Left lung (tissue), 10 donors: ENCODE results near the gene MGRN1. TPM values are rescaled to one million over a fixed set of nuclear protein-coding genes. Genes with fewer than 3 reads are reported as not detected.

Experiments used
- ATAC-seq: fragments of 200-7000 bp; cut with Tn5 transposase; one replicate; pipeline ENCODE4 v1.9.1; 2020; ENCODE audit warnings: moderate library complexity
- DNase-seq, 4 donors: peaks; one replicate each; pipeline ENCODE4 v3.0.0-alpha.2; 2013 to 2020
- H3K27ac ChIP-seq, 2 donors: fragments of 200-600 bp; sonication (generic) in 1 of 2; one replicate each; pipeline versions ENCODE4 v1.5.0 to v1.8.0; 2020 to 2021
- H3K27me3 ChIP-seq, 2 donors: fragments of 200-600 bp; sonication (generic) in 1 of 2; one replicate each; pipeline versions ENCODE4 v1.5.0 to v1.8.0; 2020 to 2021
- H3K36me3 ChIP-seq, 2 donors: fragments of 200-600 bp; sonication (generic) in 1 of 2; one replicate each; pipeline versions ENCODE4 v1.5.0 to v1.8.0; 2020 to 2021
- H3K4me1 ChIP-seq, 2 donors: fragments of 200-600 bp; one replicate each; pipeline ENCODE4 v1.8.0; 2021
- H3K4me3 ChIP-seq, 2 donors: fragments of 200-600 bp; sonication (generic) in 1 of 2; one replicate each; pipeline versions ENCODE4 v1.5.0 to v1.8.0; 2020 to 2021; ENCODE audit warnings: mild to moderate bottlenecking in 1 of 2
- H3K9me3 ChIP-seq, 2 donors: fragments of 200-600 bp; sonication (generic) in 1 of 2; one replicate each; pipeline versions ENCODE4 v1.5.0 to v1.8.0; 2020 to 2021
- CTCF ChIP-seq, 2 donors: fragments of 200-600 bp; sonication (generic) in 1 of 2; IDR thresholded peaks; one replicate each; pipeline versions ENCODE4 v1.5.0 to v1.8.0; 2021; ENCODE audit warnings: antibody characterized with exemption in 2 of 2
- intact Hi-C, 2 donors: fragments of 100-400 bp; cut with DNase I; formaldehyde crosslinking; loops; one replicate each; pipeline versions ENCODE4 v1.11.2 to v1.14.2; 2022
- polyA plus RNA-seq, 6 donors: library from polyadenylated mRNA; unstranded; fragments of 120-200 nt; gene quantifications; one replicate each; pipeline ENCODE4 v1.2.1, GENCODE V29; 2013; ENCODE audit not compliant: insufficient read length in 6 of 6
- total RNA-seq, 2 donors: library from RNA; stranded (reverse); fragmentation: NEBNext Ultra II Directional; extraction: Animal tissue kit (Norgen Biotek cat#: 25700); gene quantifications; one replicate each; pipeline ENCODE4 v1.2.1, GENCODE V29; 2021
- donor health status: DM: no; HTN: yes; CAD: no.
- donor health status: DM: no; HTN: no; CAD: no.

The MGRN1 gene
- total and polyA plus RNA-seq, 8 donors = 56.9 to 98.1 (median 69.4) TPM

DNA sequence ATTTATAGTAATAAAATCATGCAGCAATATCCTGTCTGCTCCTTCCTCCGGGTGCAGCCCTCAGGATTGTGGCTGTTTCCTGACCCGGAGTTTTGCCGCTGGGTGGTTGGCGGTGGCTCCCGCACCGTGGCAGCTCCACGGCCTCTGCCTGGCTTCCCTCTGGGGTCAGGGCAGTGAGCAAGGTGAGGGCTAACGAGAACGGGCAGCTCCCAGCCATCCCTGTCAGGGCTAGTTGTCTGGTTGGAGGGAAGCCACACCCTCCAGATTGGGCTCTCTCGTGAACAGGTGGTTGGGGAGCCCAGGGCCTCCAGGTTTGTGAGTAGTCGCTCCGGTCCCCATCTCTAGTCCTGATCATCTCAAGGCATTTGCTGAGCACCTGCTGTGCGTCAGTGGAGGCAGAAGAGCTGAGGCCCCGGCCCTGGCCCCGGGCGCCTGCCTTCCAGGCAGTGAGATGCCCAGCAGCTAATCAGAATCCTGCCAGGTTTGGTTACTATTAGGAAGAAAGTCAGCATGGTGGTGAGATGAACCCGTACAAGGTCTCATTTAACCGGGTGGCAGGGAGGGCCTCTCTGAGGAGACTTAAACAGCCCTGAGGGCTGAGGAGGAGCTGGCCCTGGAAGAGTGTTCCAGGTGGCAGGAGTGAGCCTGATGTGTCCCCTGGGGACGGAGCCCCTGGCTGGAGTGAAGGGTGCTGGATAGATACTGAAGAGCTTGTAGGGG lies 66.5 kb downstream of the MGRN1 start:
- ATAC-seq (no peak), DNase-seq (peak in 1 of 4 donors; percentile 72)
- TF ChIP-seq CTCF (IDR thresholded peaks at IDR 0.05) = no peak
- no peaks in the 10 kb centered on the region for H3K27me3 ChIP-seq
- H3K4me1 ChIP-seq = peaks cover 12 to 39% of the 10 kb centered on the region in 2 donors
- H3K4me3 ChIP-seq = no peak overlapping the region
- intact Hi-C loops = no loop called here
- peaks cover 0 to 56% of the 10 kb centered on the region in 2 donors for H3K36me3 ChIP-seq
- H3K9me3 ChIP-seq = no peaks in the 10 kb centered on the region
- H3K27ac ChIP-seq = no peak overlapping the region

DNA sequence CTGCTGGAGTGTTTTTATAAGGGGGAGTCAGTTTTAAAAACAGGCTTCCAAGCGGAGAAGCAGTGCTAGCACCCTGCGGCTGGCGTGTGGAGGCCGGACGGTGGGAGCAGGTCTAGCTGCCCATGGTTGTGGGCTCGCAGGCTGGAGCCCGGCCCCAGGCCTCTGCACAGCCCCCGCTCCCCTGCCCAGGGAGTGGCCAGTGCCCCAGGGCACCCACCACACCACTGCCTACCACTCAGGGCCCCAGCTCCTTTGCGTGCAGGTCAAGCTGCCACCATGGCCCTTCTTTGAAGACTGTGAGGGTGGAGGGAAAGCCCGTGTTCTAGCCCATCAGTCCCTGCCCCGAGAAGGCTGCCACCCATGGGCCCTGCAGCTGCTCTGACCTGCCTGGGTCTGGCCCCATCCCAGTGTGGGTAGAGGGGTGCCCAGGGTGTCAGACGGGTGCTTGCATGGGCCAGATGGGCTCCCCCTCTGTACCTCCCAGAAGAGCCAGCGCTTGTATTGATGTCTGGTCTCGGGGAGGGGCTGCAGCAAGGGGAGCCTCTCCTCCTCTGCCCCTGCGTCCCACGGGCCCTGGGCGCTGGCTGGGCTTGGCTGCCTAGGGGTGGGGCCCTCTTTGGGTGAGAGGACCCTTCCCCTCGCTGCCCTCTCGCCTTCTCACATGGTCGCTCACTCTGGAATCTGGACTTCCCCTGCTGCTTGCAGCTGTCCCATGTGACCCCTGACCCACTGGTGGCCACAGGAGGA lies 67.2 kb downstream of the MGRN1 start:
- peak in 1 of 4 donors; percentile 72 for DNase-seq
- Histone ChIP-seq H3K27ac (no peak overlapping the region), H3K9me3 (no peaks in the 10 kb centered on the region), H3K36me3 (peaks cover 0 to 56% of the 10 kb centered on the region in 2 donors), H3K4me3 (no peak overlapping the region), H3K27me3 (no peaks in the 10 kb centered on the region), H3K4me1 (peaks cover 12 to 39% of the 10 kb centered on the region in 2 donors)
- TF ChIP-seq CTCF (IDR thresholded peaks at IDR 0.05) = no peak
- ATAC-seq = no peak
- intact Hi-C loops = no loop called here

DNA sequence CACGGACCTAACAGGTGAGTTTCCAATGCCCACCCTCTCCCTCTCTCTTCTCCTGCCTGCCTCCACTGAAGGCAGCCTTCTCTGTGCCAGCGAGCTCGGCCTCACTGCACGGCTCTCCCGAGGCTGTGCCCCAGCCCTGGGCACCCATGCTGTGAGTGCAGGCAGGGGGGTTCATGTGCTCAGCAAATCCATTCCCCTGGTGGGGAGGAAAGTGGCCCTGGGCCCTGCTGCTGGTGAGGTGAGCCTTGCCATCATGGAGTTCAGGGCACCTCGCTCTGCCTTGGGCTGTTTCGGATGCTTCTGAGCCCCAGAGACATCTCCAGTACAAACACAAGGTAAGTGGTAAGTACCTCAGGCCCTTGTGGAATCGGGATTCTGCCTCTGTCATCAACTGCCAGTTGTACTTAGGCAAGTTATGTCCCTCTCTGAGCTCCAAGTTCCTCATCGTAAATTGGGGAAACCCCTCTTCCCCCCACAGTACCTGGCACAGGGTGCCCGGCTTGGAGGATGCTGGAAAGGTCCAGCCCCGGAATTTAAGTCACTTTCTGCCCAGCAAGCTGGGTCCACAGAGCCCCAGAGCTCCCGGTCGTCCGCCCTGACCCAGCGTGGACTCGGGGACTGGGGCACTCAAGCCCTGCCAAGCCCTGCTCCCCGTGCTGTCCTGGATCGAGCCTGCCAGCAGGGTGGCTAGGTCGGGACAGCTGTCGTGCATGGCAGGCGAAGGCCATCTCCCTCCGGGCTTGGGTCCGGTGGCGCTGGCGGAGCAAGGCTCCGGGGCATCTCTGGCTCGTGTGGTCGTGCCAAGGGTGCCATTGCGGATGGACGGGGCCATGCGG lies 68.1 kb downstream of the MGRN1 start:
- intact Hi-C loops = no loop called here
- peak overlapping the region; percentile 57 to 99 for H3K4me3 ChIP-seq
- peaks cover 12 to 39% of the 10 kb centered on the region in 2 donors for H3K4me1 ChIP-seq
- peak overlapping the region; percentile 55 to 86 for H3K27ac ChIP-seq
- ATAC-seq (peak; percentile 12), DNase-seq (peak in 1 of 4 donors; percentile 34)
- H3K27me3 ChIP-seq = no peaks in the 10 kb centered on the region
- H3K9me3 ChIP-seq = no peaks in the 10 kb centered on the region
- peaks cover 0 to 58% of the 10 kb centered on the region in 2 donors for H3K36me3 ChIP-seq
- no peak for TF ChIP-seq CTCF (IDR thresholded peaks at IDR 0.05)

DNA sequence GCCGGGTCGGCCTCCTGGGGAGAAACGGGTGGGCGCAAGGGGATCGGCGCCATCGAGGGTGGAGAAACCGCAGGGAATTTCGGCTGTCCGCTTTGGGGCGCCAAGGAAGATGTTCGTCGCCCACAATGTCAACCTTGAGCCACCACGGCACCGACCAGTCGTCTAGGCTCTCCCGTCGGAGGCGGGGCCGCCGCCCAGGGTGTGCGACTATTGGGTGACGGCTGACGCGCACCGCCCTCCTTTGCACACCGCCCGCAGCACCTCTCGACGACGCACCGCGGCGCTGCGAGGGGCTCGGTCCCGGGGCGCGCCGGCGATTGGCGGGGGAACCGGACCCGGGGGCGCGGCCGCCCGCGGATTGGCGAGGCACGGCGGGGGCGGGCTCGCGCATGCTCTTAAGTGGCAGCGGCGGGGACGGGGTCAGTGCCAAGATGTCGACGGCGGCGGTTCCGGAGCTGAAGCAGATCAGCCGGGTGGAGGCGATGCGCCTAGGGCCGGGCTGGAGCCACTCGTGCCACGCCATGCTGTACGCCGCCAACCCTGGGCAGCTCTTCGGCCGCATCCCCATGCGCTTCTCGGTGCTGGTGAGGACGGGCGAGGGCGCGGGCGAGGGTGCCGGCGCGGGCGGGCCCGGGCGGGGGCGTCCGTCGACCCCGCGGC lies 68.8 kb downstream of the MGRN1 start, which contains the start of gene NUDT16L1:
TSS of gene NUDT16L1 (plus strand) at position 267 of the 660 bp plus-strand sequence. CDS start at position 432, 165 bp downstream.
- intact Hi-C loops = no loop called here

More for the DNA sequence above, 68.8 kb downstream of the MGRN1 start, which contains the start of gene NUDT16L1:
- Histone ChIP-seq H3K4me3 (peak within 1 kb of the TSS; percentile 89 to 99), H3K27me3 (no peaks in the 10 kb centered on the region), H3K27ac (peak within 1 kb of the TSS; percentile 65 to 86), H3K36me3 (peaks cover 0 to 58% of the 10 kb centered on the region in 2 donors), H3K4me1 (peaks cover 12 to 39% of the 10 kb centered on the region in 2 donors), H3K9me3 (no peaks in the 10 kb centered on the region)
- DNase-seq = peak; percentile 92 to 99 (median 96)
- TF ChIP-seq CTCF (IDR thresholded peaks at IDR 0.05) = peak in 1 of 2 donors; percentile 47
- peak; percentile 93 for ATAC-seq
